Natural killer cell (primary cell): Measurements from ENCODE around the gene COPE. TPM values are rescaled to one million over a fixed set of nuclear protein-coding genes. Genes with fewer than 3 reads are reported as not detected.

Experiments
- ATAC-seq, 3 donors: fragments of 150-1000 bp in 2 of 3; fragments of 200-7000 bp in 1 of 3; cut with Tn5 transposase; 1 replicate in 1 of 3; 2 replicates in 2 of 3; pipeline ENCODE4 v1.10.0; 2021; ENCODE audit warnings: mild to moderate bottlenecking in 2 of 3, moderate library complexity in 2 of 3
- DNase-seq, 2 donors: peaks; one replicate each; pipeline versions ENCODE4 v3.0.0 to v3.0.0-alpha.2; 2013 to 2021; ENCODE audit warnings: mixed read lengths in 1 of 2
- H3K27ac ChIP-seq: one replicate; pipeline ENCODE4 v1.5.1; 2013; ENCODE audit warnings: mild to moderate bottlenecking, low read length
- H3K27me3 ChIP-seq: one replicate; pipeline ENCODE4 v1.6.1; 2013; ENCODE audit warnings: low read length; ENCODE audit not compliant: control insufficient read depth, insufficient read depth
- H3K36me3 ChIP-seq: one replicate; pipeline ENCODE4 v1.6.1; 2013; ENCODE audit warnings: low read length; ENCODE audit not compliant: control insufficient read depth, insufficient read depth
- H3K4me1 ChIP-seq: one replicate; pipeline ENCODE4 v1.6.1; 2013; ENCODE audit warnings: low read length; ENCODE audit not compliant: control insufficient read depth, insufficient read depth
- H3K4me3 ChIP-seq: one replicate; pipeline ENCODE4 v1.5.1; 2013; ENCODE audit warnings: low read length
- H3K9me3 ChIP-seq: one replicate; pipeline ENCODE4 v1.6.1; 2013; ENCODE audit warnings: low read length; ENCODE audit not compliant: control insufficient read depth, insufficient read depth
- H3K27ac Mint-ChIP-seq, 2 donors: one replicate each; pipeline ENCODE4 v1.8.0; 2022; ENCODE audit warnings: mild to moderate bottlenecking in 2 of 2, mixed read lengths in 2 of 2, moderate library complexity in 1 of 2
- H3K27me3 Mint-ChIP-seq, 2 donors: one replicate each; pipeline ENCODE4 v1.8.0; 2022; ENCODE audit warnings: low read depth in 2 of 2, mixed read lengths in 2 of 2
- H3K36me3 Mint-ChIP-seq: one replicate; pipeline ENCODE4 v1.8.0; 2022; ENCODE audit warnings: mixed read lengths
- H3K4me1 Mint-ChIP-seq, 2 donors: one replicate each; pipeline ENCODE4 v1.8.0; 2022; ENCODE audit warnings: mixed read lengths in 2 of 2
- H3K4me3 Mint-ChIP-seq: one replicate; pipeline ENCODE4 v1.8.0; 2022; ENCODE audit warnings: mild to moderate bottlenecking, moderate library complexity, mixed read lengths
- H3K9me3 Mint-ChIP-seq, 2 donors: one replicate each; pipeline ENCODE4 v1.8.0; 2022; ENCODE audit warnings: mixed read lengths in 2 of 2
- WGBS: methylation state at CpG from one replicate; pipeline ENCODE4 v1.1.7; 2013; ENCODE audit warnings: missing lambda C conversion rate; ENCODE audit not compliant: insufficient coverage; 5-methylcytosine and 5-hydroxymethylcytosine counted together
- intact Hi-C: fragments of 100-400 bp; cut with micrococcal nuclease; formaldehyde crosslinking; loops from one replicate; pipeline ENCODE4 v1.14.2; 2022
- total RNA-seq, 4 donors: library from RNA; stranded (reverse); fragments of 120-200 nt in 1 of 4; gene quantifications; one replicate each; pipeline versions ENCODE4 v1.2.3 to v1.2.4, GENCODE V29; 2013 to 2022
- TF ChIP-seq, protein P1 (sequence below): fragments of 200-600 bp; IDR thresholded peaks from one replicate; pipeline ENCODE4 v1.8.0; 2022; ENCODE audit warnings: antibody characterized with exemption

Gene COPE
- total RNA-seq, 3 donors from 2014 or later (not counting 1 experiment from before 2014, with no cell fraction given), result 204 to 228 (median 218) TPM

DNA sequence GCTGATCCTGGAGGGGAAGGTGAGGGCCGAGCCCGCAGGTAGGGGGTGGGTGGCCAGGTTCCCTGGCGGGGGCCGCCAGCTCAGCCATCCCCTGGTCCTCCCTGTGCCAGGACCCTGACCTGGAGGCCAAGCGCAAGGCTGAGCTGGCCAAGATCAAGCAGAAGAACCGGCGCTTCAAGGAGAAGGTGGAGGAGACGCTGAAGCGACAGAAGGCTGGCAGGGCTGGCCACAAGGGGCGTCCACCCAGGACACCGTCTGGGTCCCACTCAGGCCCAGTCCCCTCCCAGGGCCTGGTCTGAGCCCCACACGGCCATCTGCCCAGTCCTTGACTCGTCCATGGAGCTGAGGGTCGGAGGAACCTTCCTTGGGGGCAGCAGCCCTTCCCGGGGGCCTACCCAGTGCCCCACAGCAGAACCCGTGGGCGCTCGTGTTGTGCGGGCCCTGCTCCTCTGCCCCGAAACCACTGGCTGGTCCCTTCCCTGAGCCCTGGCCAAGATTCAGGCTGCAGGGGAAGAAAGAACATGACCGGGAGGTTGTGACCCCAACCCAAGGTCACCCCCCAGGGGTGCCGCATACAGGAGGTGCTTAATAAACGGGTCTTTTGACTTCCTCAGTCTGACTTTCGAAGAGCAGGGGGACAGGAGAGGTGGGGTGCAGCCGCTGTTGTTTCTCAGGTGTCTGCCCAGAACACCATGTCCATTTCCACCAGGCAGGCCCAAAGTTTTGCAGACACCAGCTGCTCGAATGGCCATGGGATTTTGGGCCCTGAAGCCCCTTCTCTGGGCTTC is 9.0 kb upstream of the COPE start:
- H3K36me3 ChIP-seq, result peaks cover 33% of the 10 kb centered on the region
- Mint-ChIP-seq H3K27me3 (peaks cover 0 to 3% of the 10 kb centered on the region in 2 donors), H3K36me3 (no peaks in the 10 kb centered on the region), H3K4me1 (peaks cover 0 to 5% of the 10 kb centered on the region in 2 donors), H3K4me3 (no peak overlapping the region), H3K27ac (no peak overlapping the region), H3K9me3 (no peaks in the 10 kb centered on the region)
- intact Hi-C loops, result no loop called here
- DNase-seq (no peak), ATAC-seq (no peak)
- H3K9me3 ChIP-seq, result no peaks in the 10 kb centered on the region
- H3K27me3 ChIP-seq, result peaks cover 1% of the 10 kb centered on the region
- no peak overlapping the region for H3K4me3 ChIP-seq
- WGBS, result 96% methylated on average over 26 of the region's 26 CpGs
- no peak overlapping the region for H3K27ac ChIP-seq
- TF ChIP-seq, protein P1, sequence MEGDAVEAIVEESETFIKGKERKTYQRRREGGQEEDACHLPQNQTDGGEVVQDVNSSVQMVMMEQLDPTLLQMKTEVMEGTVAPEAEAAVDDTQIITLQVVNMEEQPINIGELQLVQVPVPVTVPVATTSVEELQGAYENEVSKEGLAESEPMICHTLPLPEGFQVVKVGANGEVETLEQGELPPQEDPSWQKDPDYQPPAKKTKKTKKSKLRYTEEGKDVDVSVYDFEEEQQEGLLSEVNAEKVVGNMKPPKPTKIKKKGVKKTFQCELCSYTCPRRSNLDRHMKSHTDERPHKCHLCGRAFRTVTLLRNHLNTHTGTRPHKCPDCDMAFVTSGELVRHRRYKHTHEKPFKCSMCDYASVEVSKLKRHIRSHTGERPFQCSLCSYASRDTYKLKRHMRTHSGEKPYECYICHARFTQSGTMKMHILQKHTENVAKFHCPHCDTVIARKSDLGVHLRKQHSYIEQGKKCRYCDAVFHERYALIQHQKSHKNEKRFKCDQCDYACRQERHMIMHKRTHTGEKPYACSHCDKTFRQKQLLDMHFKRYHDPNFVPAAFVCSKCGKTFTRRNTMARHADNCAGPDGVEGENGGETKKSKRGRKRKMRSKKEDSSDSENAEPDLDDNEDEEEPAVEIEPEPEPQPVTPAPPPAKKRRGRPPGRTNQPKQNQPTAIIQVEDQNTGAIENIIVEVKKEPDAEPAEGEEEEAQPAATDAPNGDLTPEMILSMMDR, result no peak
- peaks cover 10% of the 10 kb centered on the region for H3K4me1 ChIP-seq

DNA sequence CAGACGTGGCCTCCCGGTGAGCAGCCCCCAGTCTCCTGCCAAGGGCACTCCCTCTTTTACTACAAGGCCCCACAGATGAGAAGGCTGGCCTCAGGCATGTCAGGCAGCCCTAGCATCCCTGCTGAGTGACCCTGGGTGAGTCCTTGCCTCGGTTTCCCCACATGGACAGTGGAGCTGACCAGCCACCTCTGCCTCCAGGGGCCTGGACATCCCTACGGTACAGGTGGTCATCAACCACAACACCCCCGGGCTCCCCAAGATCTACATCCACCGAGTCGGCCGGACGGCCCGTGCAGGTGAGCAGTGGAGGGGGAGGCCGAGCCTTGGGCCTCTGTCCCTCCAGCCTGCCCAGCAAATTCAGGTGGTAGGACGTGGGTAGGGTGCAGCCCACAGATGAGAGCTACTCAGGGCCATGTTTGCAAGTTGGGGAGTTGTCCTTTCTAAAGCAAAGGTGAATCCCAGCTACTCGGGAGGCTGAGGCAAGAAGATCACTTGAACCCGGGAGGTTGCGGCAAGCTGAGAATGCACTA is 5.6 kb upstream of the COPE start:
- Mint-ChIP-seq H3K27ac (no peak overlapping the region), H3K9me3 (no peaks in the 10 kb centered on the region), H3K4me1 (peaks cover 6% of the 10 kb centered on the region in 2 donors), H3K27me3 (no peaks in the 10 kb centered on the region), H3K36me3 (no peaks in the 10 kb centered on the region), H3K4me3 (no peak overlapping the region)
- no peak overlapping the region for H3K27ac ChIP-seq
- WGBS, result 98% methylated on average over 15 of the region's 15 CpGs
- DNase-seq (no peak), ATAC-seq (no peak)
- no peaks in the 10 kb centered on the region for H3K9me3 ChIP-seq
- H3K36me3 ChIP-seq, result peaks cover 48% of the 10 kb centered on the region
- H3K27me3 ChIP-seq, result no peaks in the 10 kb centered on the region
- H3K4me3 ChIP-seq, result no peak overlapping the region
- intact Hi-C loops, result no loop called here
- TF ChIP-seq, protein P1, result no peak
- peaks cover 10% of the 10 kb centered on the region for H3K4me1 ChIP-seq

DNA sequence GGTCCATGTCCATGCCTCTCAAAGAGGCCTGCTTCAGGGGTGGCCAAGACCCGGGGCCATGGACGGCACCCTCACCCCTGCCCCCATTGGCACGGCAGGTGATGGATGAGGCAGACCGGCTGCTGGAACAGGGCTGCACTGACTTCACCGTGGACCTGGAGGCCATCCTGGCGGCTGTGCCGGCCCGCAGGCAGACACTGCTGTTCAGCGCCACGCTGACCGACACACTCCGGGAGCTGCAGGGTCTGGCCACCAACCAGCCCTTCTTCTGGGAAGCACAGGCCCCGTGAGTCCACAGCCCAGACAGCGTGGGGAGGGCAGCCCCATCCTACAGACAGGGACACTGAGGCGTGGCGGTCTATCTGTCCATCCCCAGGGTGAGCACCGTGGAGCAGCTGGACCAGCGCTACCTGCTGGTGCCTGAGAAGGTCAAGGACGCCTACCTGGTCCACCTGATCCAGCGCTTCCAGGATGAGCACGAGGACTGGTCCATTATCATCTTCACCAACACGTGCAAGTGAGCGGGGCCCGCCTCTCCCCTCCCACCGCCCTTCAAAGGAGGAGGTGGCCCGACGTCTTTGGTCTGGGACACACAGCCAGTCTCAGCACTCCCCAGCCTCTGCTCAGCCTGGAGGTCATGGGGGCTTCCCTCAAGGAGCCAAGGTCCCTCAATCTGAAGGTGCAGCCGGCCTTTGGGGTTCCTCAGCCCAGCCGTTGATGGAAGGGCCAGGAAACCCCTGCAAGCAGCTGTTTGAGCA is 3.2 kb upstream of the COPE start:
- H3K36me3 Mint-ChIP-seq, result no peaks in the 10 kb centered on the region
- no peak overlapping the region for H3K4me3 ChIP-seq
- H3K4me1 Mint-ChIP-seq, result peaks cover 19 to 24% of the 10 kb centered on the region in 2 donors
- peaks cover 24% of the 10 kb centered on the region for H3K4me1 ChIP-seq
- no peaks in the 10 kb centered on the region for H3K27me3 Mint-ChIP-seq
- H3K27ac Mint-ChIP-seq, result no peak overlapping the region
- TF ChIP-seq, protein P1, result no peak
- H3K27ac ChIP-seq, result no peak overlapping the region
- DNase-seq (no peak), ATAC-seq (no peak)
- no peak overlapping the region for H3K4me3 Mint-ChIP-seq
- H3K27me3 ChIP-seq, result no peaks in the 10 kb centered on the region
- no peaks in the 10 kb centered on the region for H3K9me3 Mint-ChIP-seq
- H3K36me3 ChIP-seq, result peaks cover 41% of the 10 kb centered on the region
- intact Hi-C loops, result no loop called here
- 97% methylated on average over 29 of the region's 29 CpGs for WGBS
- H3K9me3 ChIP-seq, result no peaks in the 10 kb centered on the region
